ENCODE results near the gene PPCS. TPM values are rescaled to one million over a fixed set of nuclear protein-coding genes. Genes with fewer than 3 reads are reported as not detected.
"Not testable (repeated sequence)": the region's sequence is repeated elsewhere in the genome, so short reads cannot be mapped to it uniquely, and the experiment has no call there.

PPCS gene
- total RNA-seq, 4 donors from 2014 or later = 51.7 to 94.9 (median 84.7) TPM

DNA sequence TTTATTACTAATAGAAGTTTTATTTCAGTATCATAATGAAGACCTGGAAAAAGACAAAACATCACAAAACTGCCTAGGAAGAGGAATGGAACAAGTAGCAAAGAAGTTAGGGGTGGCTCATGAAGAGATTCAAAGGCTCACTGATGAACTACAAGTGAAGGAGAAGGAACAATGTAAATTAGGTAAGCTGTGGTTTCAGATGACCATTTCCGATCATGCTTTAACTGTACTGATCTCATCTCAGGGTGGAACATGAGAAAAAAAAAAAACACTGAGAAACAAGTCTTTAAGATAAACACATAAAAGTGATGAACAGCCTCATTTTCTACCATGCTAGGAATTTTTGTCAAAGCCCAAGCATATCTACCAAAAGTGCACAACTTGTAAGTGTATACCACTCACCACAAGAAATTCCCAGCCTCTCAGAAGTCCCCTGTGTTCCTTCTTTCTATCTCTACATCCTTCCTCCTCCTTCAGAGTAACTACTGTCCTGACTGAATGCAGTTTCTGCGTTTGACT, 26.4 kb downstream of the PPCS start:
- no peaks in the 10 kb centered on the region for H3K4me1 ChIP-seq
- 79 to 80% methylated on average over 2 of the region's 2 CpGs for WGBS, 2 donors (ENCODE audit: low coverage in 1 of 2)
- no peaks in the 10 kb centered on the region for H3K27me3 ChIP-seq
- no peak overlapping the region for H3K4me3 ChIP-seq
- peaks cover 0 to 30% of the 10 kb centered on the region in 2 donors for H3K36me3 ChIP-seq
- no peaks in the 10 kb centered on the region for H3K9me3 ChIP-seq
- no peak overlapping the region for H3K27ac ChIP-seq
- ATAC-seq = no peak
- no peak for TF ChIP-seq POLR2AphosphoS5 (IDR thresholded peaks at IDR 0.05)
- TF ChIP-seq EP300 (IDR thresholded peaks at IDR 0.05) = no peak
- TF ChIP-seq, protein P1, sequence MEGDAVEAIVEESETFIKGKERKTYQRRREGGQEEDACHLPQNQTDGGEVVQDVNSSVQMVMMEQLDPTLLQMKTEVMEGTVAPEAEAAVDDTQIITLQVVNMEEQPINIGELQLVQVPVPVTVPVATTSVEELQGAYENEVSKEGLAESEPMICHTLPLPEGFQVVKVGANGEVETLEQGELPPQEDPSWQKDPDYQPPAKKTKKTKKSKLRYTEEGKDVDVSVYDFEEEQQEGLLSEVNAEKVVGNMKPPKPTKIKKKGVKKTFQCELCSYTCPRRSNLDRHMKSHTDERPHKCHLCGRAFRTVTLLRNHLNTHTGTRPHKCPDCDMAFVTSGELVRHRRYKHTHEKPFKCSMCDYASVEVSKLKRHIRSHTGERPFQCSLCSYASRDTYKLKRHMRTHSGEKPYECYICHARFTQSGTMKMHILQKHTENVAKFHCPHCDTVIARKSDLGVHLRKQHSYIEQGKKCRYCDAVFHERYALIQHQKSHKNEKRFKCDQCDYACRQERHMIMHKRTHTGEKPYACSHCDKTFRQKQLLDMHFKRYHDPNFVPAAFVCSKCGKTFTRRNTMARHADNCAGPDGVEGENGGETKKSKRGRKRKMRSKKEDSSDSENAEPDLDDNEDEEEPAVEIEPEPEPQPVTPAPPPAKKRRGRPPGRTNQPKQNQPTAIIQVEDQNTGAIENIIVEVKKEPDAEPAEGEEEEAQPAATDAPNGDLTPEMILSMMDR (IDR thresholded peaks at IDR 0.05) = no peak
- TF ChIP-seq POLR2A (IDR thresholded peaks at IDR 0.05) = no peak

DNA sequence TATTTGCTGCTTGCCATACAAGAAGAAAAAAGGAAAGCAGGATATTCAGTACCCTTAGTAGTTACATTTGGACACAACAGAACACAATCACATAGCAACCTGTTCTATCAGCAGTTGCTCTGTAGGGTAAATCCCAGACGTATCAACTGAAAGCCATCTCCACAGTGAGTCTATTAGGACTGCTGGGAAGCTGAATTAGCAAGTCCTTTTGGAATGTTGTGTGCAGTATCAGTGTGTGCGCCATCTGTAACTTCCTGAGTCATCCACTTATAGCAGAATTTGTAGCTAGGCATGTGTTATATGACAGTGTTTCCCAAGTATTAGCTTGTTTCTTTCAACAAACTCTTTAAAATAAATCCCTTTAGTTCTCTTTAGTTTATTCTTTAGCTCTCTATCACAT, 28.0 kb downstream of the PPCS start:
- TF ChIP-seq POLR2AphosphoS5 (IDR thresholded peaks at IDR 0.05) (no peak), POLR2A (IDR thresholded peaks at IDR 0.05) (no peak), EP300 (IDR thresholded peaks at IDR 0.05) (no peak)
- TF ChIP-seq, protein P1 (IDR thresholded peaks at IDR 0.05) = no peak
- no peak overlapping the region for H3K27ac ChIP-seq
- peaks cover 0 to 30% of the 10 kb centered on the region in 2 donors for H3K36me3 ChIP-seq
- H3K4me3 ChIP-seq = no peak overlapping the region
- 62 to 67% methylated on average over 2 of the region's 2 CpGs for WGBS, 2 donors (ENCODE audit: low coverage in 1 of 2)
- no peaks in the 10 kb centered on the region for H3K27me3 ChIP-seq
- H3K9me3 ChIP-seq = no peaks in the 10 kb centered on the region
- no peak for ATAC-seq
- no peaks in the 10 kb centered on the region for H3K4me1 ChIP-seq

DNA sequence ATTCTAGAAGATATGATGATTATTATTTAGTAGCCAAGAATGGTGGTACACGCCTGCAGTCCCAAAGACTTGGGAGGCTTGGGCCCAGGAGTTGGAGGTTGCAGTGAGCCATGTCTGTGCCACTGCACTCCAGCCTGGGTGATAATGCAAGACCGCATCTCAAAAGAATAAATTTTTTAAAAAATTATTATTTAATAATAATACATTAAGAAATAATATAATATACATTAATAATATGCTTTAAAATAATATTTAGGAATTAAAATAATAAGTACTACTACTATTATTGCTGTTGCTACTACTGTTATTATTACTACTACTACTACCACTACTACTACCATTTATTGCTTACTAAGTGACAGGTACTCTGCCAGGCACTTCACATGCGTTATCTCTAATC, 33.9 kb downstream of the PPCS start:
- Histone ChIP-seq H3K9me3 (no peaks in the 10 kb centered on the region), H3K4me1 (no peaks in the 10 kb centered on the region), H3K27me3 (no peaks in the 10 kb centered on the region), H3K4me3 (no peak overlapping the region), H3K27ac (no peak overlapping the region), H3K36me3 (peaks cover 0 to 11% of the 10 kb centered on the region in 2 donors)
- ATAC-seq = no peak
- 83 to 93% methylated on average over 2 to 3 of the region's 3 CpGs for WGBS, 2 donors (ENCODE audit: low coverage in 1 of 2)
- TF ChIP-seq EP300 (IDR thresholded peaks at IDR 0.05) = no peak
- TF ChIP-seq, protein P1 (IDR thresholded peaks at IDR 0.05) = no peak
- TF ChIP-seq POLR2AphosphoS5 (IDR thresholded peaks at IDR 0.05) = no peak
- TF ChIP-seq POLR2A (IDR thresholded peaks at IDR 0.05) = no peak

DNA sequence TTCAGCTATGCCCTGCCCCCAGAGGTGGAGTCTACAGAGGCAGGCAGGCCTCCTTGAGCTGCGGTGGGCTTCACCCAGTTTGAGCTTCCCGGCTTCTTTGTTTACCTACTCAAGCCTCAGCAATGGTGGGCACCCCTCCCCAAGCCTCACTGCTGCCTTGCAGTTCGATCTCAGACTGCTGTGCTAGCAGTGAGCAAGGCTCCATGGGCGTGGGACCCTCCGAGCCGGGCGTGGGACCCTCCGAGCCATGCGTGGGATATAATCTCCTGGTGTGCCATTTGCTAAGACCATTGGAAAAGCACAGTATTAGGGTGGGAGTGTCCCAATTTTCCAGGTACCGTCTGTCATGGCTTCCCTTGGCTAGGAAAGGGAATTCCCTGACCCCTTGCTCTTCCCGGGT, 45.7 kb downstream of the PPCS start:
- Histone ChIP-seq H3K36me3 (peaks cover 0 to 73% of the 10 kb centered on the region in 2 donors), H3K9me3 (peaks cover 0 to 38% (median 0%) of the 10 kb centered on the region in 3 donors)
- ATAC-seq, H3K27me3 ChIP-seq, H3K4me3 ChIP-seq, H3K27ac ChIP-seq, H3K4me1 ChIP-seq: not testable (repeated sequence)
- 100% methylated on average over 2 of the region's 11 CpGs for WGBS, 2 donors (ENCODE audit: low coverage in 1 of 2)

DNA sequence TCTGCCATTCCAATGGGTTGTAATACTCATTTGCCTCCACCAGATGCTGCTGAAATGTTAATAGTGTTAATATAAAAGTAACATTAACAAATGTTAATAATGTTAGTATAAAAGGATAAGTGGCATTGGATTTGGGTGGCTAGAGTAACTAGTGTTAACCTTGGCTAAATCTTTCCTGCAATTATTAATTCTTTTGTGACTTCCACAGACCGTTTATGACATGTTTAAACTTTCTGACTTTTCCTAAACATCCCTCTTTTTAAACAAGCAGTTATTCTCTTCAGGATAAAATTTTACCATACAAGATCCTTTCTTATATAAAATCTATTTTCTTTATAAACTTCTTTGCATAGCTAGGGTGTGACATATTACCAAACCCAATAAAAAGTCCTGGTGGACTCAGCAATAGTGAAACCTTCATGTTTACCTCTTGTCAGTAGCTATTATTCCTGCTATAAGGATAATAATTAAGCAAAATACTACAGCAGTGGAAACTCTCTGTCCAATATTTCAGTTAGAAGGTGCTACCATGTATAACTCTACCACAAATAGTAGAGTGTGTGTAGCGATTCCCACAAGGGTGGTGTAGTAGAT, 48.3 kb downstream of the PPCS start:
- no peak overlapping the region for H3K27ac ChIP-seq
- no peak overlapping the region for H3K4me3 ChIP-seq
- no peaks in the 10 kb centered on the region for H3K4me1 ChIP-seq
- TF ChIP-seq POLR2A (IDR thresholded peaks at IDR 0.05) = no peak
- TF ChIP-seq POLR2AphosphoS5 (IDR thresholded peaks at IDR 0.05) = no peak
- TF ChIP-seq EP300 (IDR thresholded peaks at IDR 0.05) = no peak
- TF ChIP-seq, protein P1 (IDR thresholded peaks at IDR 0.05) = no peak
- H3K9me3 ChIP-seq = peaks cover 0 to 57% (median 0%) of the 10 kb centered on the region in 3 donors
- no peaks in the 10 kb centered on the region for H3K27me3 ChIP-seq
- 87 to 100% methylated on average over 2 of the region's 2 CpGs for WGBS, 2 donors (ENCODE audit: low coverage in 1 of 2)
- peaks cover 0 to 75% of the 10 kb centered on the region in 2 donors for H3K36me3 ChIP-seq
- no peak for ATAC-seq

Measured in gastroesophageal sphincter (tissue), 4 donors.